ENCODE data around the gene SLC6A12.

GRCh38 chr12:209851-210250 lies 4.1 kb downstream of the SLC6A12 start:
- TF ChIP-seq POLR2A (IDR thresholded peaks at IDR 0.05; ENCODE audit: low read depth, low read length) (no peak), CTCF (IDR thresholded peaks at IDR 0.05; ENCODE audit: extremely low read depth in 1 of 2, insufficient read depth in 1 of 2, low read depth in 1 of 2, low read length in 2 of 2) (no peak), MYC (IDR thresholded peaks at IDR 0.05; ENCODE audit: low read depth, low read length) (no peak), EZH2 (IDR thresholded peaks at IDR 0.05; ENCODE audit: borderline replicate concordance, low read depth, low read length, severe bottlenecking) (no peak), POLR2AphosphoS5 (IDR thresholded peaks at IDR 0.05; ENCODE audit: insufficient read depth, low read depth, low read length) (no peak), JUN (IDR thresholded peaks at IDR 0.05; ENCODE audit: borderline replicate concordance, insufficient read depth, insufficient read length, low read depth) (no peak)
- TF ChIP-seq, protein P1, sequence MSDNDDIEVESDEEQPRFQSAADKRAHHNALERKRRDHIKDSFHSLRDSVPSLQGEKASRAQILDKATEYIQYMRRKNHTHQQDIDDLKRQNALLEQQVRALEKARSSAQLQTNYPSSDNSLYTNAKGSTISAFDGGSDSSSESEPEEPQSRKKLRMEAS (IDR thresholded peaks at IDR 0.05; ENCODE audit: insufficient read depth, insufficient read length), result no peak

Measured in endothelial cell of umbilical vein (primary cell).